ENCODE data around the gene MGAT4D.
"Not testable (repeated sequence)": the region's sequence is repeated elsewhere in the genome, so short reads cannot be mapped to it uniquely, and the experiment has no call there.

DNA sequence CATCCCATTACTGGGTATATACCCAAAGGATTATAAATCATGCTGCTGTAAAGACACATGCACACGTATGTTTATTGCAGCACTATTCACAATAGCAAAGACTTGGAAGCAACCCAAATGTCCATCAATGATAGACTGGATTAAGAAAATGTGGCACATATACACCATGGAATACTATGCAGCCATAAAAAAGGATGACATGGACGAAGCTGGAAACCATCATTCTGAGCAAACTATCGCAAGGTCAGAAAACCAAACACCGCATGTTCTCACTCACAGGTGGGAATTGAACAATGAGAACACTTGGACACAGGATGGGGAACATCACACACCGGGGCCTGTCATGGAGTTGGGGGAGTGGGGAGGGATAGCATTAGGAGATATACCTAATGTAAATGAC, 15.7 kb upstream of the MGAT4D start:
- TF ChIP-seq, protein P1, sequence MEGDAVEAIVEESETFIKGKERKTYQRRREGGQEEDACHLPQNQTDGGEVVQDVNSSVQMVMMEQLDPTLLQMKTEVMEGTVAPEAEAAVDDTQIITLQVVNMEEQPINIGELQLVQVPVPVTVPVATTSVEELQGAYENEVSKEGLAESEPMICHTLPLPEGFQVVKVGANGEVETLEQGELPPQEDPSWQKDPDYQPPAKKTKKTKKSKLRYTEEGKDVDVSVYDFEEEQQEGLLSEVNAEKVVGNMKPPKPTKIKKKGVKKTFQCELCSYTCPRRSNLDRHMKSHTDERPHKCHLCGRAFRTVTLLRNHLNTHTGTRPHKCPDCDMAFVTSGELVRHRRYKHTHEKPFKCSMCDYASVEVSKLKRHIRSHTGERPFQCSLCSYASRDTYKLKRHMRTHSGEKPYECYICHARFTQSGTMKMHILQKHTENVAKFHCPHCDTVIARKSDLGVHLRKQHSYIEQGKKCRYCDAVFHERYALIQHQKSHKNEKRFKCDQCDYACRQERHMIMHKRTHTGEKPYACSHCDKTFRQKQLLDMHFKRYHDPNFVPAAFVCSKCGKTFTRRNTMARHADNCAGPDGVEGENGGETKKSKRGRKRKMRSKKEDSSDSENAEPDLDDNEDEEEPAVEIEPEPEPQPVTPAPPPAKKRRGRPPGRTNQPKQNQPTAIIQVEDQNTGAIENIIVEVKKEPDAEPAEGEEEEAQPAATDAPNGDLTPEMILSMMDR (IDR thresholded peaks at IDR 0.05; ENCODE audit: poor library complexity), result not testable (repeated sequence)
- TF ChIP-seq EZH2phosphoT487 (IDR thresholded peaks at IDR 0.05; ENCODE audit: low read depth, severe bottlenecking, unreplicated experiment), result not testable (repeated sequence)
